GM21786 (cell line): Measurements from ENCODE around the gene EGFR.

ENCODE experiments used
- ATAC-seq: cut with Tn5 transposase; IDR thresholded peaks from one replicate; pipeline ENCODE4 v1.9.1; 2021; ENCODE audit not compliant: unreplicated experiment

EGFR gene

DNA sequence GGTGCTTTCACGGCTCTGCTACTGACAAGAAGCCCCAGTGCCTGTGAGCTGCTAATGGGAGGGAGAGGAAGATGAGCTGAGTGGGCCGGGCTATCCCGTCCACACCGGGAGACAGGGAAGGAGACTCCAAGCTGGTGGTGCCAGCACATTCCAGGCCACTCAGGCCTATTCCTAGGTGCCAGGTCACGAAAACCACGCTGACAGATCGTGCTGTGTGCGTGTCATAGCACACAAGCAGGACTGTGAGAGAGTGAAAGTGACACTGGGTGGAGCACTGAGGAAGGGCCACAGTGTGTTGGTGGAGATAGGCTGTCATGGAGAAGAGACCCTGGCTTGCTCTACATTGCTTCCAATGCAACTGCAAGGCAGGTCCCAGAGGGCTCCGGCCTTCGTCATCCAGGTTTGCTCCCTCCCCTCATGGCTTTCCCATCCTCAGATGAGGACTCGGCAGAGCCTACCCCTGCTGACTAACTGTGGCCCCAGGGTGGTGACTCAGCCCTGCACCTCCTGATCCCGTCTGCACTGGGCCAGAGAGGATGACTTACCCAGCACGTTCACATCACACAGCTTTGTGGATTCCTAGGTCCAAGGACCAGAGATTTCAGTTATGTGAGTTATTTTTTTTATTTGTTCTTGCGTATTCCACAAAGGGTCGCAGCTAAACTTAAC is 167.3 kb downstream of the EGFR start:
- no peak for ATAC-seq

DNA sequence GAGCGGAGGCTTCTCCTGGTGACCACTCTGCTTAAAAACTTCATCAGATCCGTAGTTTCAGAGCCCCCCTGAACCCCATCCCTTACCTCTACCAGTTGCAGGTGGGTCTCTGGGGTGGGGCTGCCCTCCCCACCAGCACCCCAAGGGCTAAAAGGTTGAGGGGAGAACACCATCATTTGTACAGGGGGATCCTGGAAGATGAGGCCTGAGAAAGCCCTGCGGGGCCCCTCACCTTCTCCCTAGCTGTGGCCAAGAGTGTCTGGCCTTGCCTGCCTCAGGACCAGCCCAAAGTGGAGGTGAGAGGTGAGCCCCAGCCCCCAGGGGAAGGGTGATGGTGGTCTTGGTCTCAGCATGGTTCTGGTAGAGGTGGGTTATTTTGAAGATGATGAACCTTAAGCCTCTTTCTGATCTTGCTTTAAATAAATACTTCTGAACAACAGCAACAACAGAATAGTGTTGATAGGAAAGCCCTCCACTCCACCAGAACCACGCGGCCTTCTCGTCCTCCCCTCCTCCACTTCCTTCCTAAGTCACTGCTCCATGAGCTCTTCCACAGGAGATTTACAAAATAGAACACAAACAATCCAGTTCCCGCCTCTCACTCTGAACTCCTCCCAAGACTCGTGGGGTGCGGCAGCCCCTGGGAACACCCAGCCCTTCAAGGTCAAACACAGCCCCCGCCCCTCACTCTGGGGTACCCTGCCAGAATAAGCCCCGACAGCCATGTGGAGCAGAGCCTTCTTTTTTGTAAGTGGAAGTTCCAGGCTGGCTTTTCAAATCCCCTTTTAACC is 169.1 kb downstream of the EGFR start:
- ATAC-seq, result no peak

DNA sequence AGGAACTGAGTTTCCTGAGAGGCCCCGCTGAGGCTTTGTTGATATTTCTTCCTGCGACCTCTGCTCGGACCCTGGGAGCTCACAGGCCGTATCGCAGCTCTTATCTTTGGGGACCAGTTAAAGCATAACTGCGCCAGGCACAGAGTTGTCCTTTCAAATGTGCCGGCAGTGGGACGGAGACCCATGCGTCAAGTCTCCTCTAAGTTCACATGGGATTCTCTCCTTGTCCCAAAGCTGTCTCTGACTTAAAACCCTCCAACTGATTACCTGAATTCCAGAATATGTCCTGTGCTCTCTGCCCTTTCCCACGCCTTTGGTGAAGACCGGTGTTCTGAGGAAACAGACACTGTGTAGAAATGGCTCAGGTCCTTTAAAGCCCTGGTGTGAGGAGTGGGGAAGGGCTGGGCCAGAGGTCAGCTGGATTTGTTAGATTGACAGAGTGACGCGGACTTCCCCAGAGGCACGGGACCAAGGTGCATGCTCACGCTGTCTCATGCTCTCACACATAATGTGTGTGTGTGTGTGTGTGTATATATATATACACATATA is 169.8 kb downstream of the EGFR start:
- no peak for ATAC-seq

DNA sequence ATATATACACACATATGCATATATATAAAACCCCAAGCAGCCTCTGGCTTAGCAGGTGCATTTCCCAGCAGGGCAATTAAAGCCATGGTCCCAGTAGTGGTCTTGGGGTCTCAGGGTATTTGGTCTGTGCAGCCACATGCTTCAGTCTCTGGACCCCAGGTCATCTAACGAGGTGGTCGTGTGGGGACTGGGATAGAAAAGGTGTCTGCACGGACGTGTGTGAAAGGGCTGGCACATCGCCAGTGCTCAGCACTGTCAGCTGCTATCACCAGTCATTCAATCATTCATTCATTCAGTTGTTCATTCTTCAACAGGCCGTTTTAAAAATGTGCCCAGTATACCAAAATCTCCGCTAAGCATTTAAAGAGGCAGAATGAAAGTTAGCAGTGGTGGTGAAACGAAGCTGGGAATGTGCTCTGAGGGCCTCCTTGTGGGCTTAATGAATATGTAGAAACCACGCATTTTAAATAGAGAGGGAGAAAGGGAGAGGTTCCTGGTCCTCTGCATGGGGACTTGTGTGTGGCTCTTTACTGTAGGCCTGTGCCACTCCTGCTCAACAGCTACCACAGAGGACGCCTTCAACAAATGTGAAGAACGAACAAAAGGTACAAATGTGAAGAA is 170.4 kb downstream of the EGFR start:
- no peak for ATAC-seq

DNA sequence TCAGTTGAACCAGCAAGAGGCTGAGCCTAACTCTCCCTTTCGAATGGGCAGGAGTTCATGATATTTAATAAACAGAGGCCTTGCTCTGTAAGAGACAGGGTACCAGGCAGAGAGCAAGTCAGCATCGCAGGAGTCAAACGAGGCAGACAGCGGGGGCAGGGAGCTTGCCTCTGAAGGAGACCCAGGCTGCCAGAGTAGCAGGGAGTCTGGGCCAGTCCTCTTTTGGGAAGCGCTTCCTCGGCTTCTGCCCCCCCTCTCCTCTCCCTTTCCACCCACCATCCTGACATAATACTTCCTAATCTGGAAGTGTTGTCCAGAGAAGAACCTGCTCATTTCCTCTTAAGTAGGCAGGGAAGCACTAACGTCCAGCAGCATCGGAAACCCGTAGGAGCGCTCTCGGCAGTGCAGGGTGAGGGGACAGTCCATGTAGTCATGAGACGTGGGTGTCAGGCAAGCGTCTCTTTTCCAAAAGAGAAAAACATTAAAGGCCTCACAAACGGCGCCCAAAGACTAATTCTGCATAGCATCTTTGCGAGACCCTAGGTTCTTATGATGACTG is 171.1 kb downstream of the EGFR start:
- no peak for ATAC-seq

DNA sequence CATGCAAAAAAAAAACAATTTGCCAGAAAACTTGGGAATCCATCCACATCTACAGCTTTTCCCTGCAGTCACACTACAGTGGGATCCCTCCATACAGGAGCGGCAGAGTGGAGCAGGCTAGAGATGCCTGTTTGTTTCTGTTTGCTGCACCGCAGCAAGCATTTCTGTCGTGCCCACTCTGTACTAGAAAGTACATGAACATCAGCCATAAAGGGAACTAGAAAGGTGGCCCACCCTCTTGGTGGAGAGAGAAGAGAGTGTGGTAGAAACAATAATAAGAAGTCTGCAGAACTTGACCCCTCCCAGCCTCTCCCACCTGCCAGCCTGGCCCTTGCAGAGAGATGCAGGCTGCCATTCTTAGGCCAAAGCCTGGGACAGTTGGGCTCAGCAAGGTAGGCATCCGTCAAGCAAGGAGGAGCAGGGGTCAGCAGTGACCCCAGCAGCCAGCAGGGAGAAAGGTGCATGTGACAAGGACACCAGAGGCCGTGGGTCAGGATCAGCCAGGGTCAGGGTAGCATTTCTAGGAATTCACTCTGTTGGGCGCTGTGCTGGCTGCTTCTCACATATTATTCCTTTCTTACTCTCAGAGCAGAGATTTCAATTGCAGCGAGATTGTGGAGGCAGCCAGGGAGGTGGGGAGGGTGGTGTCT is 171.8 kb downstream of the EGFR start:
- no peak for ATAC-seq

DNA sequence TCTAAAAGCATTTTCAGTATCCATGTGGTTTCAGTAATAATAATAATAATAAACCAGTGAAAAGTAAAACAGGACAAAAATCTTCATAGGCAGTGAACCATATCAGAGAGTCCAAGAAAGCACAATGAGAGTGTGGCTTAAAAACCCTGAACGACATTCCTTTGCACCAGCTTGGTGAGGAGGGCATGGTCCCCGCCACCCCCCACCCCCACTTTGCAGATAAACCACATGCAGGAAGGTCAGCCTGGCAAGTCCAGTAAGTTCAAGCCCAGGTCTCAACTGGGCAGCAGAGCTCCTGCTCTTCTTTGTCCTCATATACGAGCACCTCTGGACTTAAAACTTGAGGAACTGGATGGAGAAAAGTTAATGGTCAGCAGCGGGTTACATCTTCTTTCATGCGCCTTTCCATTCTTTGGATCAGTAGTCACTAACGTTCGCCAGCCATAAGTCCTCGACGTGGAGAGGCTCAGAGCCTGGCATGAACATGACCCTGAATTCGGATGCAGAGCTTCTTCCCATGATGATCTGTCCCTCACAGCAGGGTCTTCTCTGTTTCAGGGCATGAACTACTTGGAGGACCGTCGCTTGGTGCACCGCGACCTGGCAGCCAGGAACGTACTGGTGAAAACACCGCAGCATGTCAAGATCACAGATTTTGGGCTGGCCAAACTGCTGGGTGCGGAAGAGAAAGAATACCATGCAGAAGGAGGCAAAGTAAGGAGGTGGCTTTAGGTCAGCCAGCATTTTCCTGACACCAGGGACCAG is 172.5 kb downstream of the EGFR start:
- no peak for ATAC-seq

DNA sequence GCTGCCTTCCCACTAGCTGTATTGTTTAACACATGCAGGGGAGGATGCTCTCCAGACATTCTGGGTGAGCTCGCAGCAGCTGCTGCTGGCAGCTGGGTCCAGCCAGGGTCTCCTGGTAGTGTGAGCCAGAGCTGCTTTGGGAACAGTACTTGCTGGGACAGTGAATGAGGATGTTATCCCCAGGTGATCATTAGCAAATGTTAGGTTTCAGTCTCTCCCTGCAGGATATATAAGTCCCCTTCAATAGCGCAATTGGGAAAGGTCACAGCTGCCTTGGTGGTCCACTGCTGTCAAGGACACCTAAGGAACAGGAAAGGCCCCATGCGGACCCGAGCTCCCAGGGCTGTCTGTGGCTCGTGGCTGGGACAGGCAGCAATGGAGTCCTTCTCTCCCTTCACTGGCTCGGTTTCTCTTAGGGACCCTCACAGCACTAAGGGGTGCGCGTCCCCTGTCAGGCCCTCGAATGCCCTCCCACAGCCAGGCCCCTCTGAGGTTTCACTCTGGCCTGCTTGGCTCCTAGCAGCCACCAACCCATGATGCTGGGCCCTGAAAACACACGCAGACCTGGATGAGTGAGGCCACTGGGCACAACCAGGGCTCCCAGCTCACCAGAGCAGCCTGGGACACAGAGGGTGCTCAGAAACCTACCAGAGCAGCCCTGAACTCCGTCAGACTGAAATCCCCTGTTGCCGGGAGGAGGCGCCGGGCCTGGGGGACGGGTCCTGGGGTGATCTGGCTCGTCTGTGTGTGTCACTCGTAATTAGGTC is 173.3 kb downstream of the EGFR start:
- ATAC-seq, result no peak

DNA sequence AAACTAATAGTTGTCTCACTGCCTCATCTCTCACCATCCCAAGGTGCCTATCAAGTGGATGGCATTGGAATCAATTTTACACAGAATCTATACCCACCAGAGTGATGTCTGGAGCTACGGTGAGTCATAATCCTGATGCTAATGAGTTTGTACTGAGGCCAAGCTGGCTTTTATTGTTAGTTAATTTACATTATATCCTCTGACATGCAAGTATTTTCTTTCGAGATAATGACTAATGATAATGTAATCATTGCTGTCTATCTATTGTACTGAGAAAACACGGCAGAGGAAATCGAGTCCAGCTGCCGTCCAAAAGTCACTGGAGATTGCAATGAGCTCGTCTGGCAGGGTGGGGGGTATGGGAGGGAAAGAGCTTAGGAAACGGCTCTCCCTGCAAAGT is 173.9 kb downstream of the EGFR start:
- ATAC-seq, result no peak

DNA sequence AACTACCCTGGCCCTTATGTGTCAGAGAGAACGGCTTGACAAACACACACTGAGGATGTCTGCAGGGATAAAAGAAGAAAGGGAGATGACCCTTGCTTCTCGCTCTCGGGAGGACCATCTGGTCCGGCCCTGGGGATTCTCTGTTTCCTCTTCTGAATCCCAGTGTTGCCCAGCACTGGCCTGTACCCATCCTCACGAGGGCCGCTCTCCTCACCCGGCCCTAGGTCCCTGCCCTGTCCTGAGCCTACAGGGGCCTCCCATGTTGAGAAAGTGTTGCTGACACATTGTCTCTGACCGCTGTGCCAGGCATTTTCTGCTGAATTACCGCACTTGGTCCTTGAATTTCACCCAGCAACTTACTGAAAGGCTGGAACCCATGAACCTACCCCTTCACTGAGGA is 174.4 kb downstream of the EGFR start:
- no peak for ATAC-seq

DNA sequence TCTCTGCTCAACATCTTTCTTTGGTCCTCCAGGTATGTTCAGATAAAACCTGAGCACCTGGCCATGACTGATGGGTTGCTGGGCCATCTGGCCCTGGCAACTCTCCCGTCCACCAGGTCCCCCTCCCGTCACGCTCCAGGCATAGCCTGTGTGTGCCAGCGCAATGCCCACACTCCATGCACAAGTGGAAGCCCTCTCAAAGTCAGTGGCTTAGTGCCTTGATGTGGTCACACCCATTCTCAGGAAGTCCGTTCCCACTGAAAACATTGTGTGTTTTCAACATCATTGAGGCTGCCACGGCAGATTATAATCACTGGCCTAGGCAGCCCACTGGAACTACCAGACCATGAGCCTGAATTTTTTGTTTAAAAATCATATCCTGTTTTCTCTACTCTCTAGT is 175.7 kb downstream of the EGFR start:
- no peak for ATAC-seq

DNA sequence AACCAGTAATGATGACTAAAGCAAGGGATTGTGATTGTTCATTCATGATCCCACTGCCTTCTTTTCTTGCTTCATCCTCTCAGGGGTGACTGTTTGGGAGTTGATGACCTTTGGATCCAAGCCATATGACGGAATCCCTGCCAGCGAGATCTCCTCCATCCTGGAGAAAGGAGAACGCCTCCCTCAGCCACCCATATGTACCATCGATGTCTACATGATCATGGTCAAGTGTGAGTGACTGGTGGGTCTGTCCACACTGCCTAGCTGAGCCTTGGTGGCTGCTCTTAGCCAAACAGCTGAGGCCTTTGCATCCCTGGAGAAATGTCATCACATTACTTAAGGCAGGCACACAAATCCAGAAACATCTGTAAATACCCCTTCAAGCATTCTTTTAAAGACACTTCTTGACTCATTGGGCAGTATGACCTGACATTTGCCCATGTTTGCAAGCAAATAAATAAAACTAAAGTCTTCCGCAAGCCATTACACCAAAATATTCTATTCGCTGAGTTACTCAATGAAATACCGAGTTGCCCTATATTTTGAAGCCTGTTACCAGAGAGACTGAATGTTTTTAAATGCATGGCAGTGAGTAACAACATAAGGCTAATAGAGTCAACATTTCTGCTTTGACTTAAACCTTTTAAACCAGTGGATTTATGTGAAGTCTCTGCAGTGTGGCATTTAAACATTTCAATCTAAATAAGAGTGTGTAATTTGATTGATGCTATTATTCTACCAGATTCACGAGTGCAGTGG is 180.0 kb downstream of the EGFR start:
- no peak for ATAC-seq

DNA sequence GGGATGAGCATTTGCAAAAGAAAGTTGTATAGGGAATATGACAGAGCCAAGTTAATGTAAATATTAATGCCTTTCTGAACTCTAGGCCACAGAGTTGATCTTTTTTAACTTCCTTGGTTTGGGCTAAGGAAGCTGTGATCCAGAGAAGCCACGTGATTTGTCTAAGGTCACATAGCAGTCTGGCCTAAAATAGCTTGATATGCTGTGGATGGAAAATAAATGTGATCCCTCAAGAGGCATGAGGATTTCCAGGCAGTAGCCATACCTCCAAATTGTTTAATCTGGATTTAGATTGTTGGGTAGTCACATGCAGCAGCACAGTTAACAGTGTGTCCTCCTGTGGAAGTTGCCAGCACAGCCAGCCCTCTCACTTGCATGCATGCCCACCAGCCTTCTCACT is 180.6 kb downstream of the EGFR start:
- no peak for ATAC-seq

DNA sequence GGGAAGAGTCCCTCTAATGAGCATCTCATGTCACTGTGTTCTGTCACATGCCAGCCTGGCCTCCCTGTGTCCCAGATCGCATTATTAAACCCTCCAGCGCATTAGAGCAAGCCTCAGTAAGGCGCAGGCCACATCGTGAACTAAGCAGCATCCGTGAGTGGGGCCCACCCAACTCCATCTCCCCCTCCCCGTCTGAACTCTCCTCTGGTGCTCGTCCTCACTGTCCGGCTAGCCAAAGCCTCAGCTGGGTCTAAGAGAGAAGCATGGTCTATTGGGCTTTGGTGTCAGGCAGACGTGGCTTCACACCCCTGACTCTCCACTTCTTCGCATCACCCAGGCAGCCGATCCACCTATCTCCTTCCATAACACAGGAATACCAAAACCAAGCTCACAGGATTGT is 181.6 kb downstream of the EGFR start:
- no peak for ATAC-seq

DNA sequence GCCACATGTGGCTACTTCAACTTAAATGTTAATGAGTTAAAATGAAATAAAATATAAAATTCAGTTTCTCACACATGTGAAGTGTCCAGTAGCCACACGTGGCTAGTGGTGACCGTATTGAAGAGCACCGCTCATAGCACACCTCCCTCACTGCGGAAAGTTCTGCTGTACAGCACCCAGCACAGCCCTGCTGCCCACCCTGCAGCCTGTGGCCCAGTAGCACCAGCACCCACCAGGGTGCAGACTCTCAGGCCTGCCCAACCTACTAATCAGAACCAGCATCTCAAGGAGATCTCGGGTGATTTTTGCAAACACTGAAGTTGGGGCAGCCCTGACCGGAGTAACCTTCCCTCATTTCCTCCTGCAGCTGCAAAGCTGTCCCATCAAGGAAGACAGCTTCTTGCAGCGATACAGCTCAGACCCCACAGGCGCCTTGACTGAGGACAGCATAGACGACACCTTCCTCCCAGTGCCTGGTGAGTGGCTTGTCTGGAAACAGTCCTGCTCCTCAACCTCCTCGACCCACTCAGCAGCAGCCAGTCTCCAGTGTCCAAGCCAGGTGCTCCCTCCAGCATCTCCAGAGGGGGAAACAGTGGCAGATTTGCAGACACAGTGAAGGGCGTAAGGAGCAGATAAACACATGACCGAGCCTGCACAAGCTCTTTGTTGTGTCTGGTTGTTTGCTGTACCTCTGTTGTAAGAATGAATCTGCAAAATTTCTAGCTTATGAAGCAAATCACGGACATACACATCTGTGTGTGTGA is 183.5 kb downstream of the EGFR start:
- ATAC-seq, result no peak

DNA sequence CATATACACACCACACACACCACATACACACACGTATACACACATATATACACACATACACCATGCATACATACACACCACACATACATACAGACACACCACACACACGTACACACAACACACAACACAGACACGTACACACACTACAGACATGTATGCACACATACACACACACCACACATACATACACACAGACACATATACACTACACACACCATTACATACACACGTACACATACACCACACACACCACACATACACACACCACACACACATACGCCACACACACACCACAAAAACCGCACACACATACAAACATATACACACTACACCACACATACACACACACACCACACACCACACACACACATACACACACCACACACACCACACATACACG is 184.5 kb downstream of the EGFR start:
- no peak for ATAC-seq

DNA sequence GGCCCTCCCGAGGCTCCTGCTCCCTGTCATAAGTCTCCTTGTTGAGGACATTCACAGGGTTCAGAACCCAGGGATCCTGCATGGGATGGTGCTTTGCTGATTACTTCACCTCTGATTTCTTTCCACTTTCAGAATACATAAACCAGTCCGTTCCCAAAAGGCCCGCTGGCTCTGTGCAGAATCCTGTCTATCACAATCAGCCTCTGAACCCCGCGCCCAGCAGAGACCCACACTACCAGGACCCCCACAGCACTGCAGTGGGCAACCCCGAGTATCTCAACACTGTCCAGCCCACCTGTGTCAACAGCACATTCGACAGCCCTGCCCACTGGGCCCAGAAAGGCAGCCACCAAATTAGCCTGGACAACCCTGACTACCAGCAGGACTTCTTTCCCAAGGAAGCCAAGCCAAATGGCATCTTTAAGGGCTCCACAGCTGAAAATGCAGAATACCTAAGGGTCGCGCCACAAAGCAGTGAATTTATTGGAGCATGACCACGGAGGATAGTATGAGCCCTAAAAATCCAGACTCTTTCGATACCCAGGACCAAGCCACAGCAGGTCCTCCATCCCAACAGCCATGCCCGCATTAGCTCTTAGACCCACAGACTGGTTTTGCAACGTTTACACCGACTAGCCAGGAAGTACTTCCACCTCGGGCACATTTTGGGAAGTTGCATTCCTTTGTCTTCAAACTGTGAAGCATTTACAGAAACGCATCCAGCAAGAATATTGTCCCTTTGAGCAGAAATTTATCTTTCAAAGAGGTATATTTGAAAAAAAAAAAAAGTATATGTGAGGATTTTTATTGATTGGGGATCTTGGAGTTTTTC is 186.5 kb downstream of the EGFR start:
- ATAC-seq, result no peak
